A549 (cell line): ENCODE data around the gene TFAP2E. TPM values are rescaled to one million over a fixed set of nuclear protein-coding genes. Genes with fewer than 3 reads are reported as not detected.

Experiments
- ATAC-seq, 2 experiments: fragments of 200-7000 bp in 1 of 2; fragments of >200 bp in 1 of 2; cut with Nextera tagmentation in 1 of 2; cut with Tn5 transposase in 1 of 2; 3 replicates each; pipeline versions ENCODE4 v1.8.0 to v1.9.1; 2018 to 2020; ENCODE audit warnings: mild to moderate bottlenecking in 1 of 2, moderate library complexity in 1 of 2
- CTCF ChIA-PET: fragments of 300-600 bp; sonication (Branson Sonifier 250); formaldehyde crosslinking; extraction: SDS; loops from one replicate; lab custom pipeline; 2021; ENCODE audit warnings: antibody characterized with exemption, inconsistent platforms; lab: Yijun Ruan, JAX
- POLR2A ChIA-PET: fragments of 350-600 bp; formaldehyde crosslinking; extraction: SDS; loops from one replicate; lab custom pipeline; 2021; ENCODE audit warnings: antibody characterized with exemption, inconsistent platforms; lab: Yijun Ruan, JAX
- DNase-seq, 2 experiments: peaks; one replicate each; pipeline versions ENCODE4 v3.0.0 to v3.0.0-alpha.2; 2011 to 2016; ENCODE audit warnings: low read depth in 1 of 2, low spot score in 1 of 2
- FAIRE-seq: peaks from 2 replicates; lab custom pipeline; 2011; peaks lifted over from hg19 to GRCh38; lab: Jason Lieb, UNC
- H3K27ac ChIP-seq, 2 experiments: fragments of >200 bp; sonication (Bioruptor Twin); formaldehyde crosslinking; 3 replicates each; pipeline ENCODE4 v1.5.1; 2016 to 2017
- H3K4me1 ChIP-seq: fragments of >200 bp; sonication (Bioruptor Twin); formaldehyde crosslinking; 3 replicates; pipeline ENCODE4 v1.6.1; 2016
- H3K4me2 ChIP-seq: fragments of >200 bp; sonication (Bioruptor Twin); formaldehyde crosslinking; 3 replicates; pipeline ENCODE4 v1.6.1; 2016
- H3K4me3 ChIP-seq: fragments of >200 bp; sonication (Bioruptor Twin); formaldehyde crosslinking; 3 replicates; pipeline ENCODE4 v1.5.1; 2016
- H3K9me3 ChIP-seq: fragments of >200 bp; sonication (Bioruptor Twin); formaldehyde crosslinking; 3 replicates; pipeline ENCODE4 v1.6.1; 2016
- ATOH8 ChIP-seq: fragments of 250-450 bp; sonication (Bioruptor Pico); IDR thresholded peaks from 2 replicates; pipeline ENCODE4 v1.5.0; 2020; ENCODE audit warnings: low read depth, mild to moderate bottlenecking, moderate library complexity
- CHD2 ChIP-seq: fragments of 150-350 bp; IDR thresholded peaks from 2 replicates; pipeline ENCODE4 v1.6.1; 2014; ENCODE audit warnings: low read length; ENCODE audit not compliant: partially characterized antibody
- CHD4 ChIP-seq: fragments of 200-600 bp; sonication (generic); IDR thresholded peaks from 2 replicates; pipeline ENCODE4 v1.6.1; 2016; ENCODE audit warnings: antibody characterized with exemption, mild to moderate bottlenecking, borderline replicate concordance
- ESRRA ChIP-seq: fragments of 150-350 bp; IDR thresholded peaks from 2 replicates; pipeline ENCODE4 v1.6.1; 2014; ENCODE audit warnings: mild to moderate bottlenecking, low read length, borderline replicate concordance
- GATA3 ChIP-seq: IDR thresholded peaks from 2 replicates; pipeline ENCODE4 v1.6.1; 2012; ENCODE audit warnings: borderline replicate concordance
- HMGXB4 ChIP-seq: fragments of 250-450 bp; sonication (Bioruptor Pico); IDR thresholded peaks from 2 replicates; pipeline ENCODE4 v1.5.0; 2021; ENCODE audit warnings: mild to moderate bottlenecking, moderate library complexity, borderline replicate concordance
- HOXA7 ChIP-seq: fragments of 250-450 bp; sonication (Bioruptor Pico); IDR thresholded peaks from 2 replicates; pipeline ENCODE4 v1.5.0; 2020; ENCODE audit warnings: mild to moderate bottlenecking, moderate library complexity
- HOXB13 ChIP-seq: fragments of 250-450 bp; sonication (Bioruptor Pico); IDR thresholded peaks from 2 replicates; pipeline ENCODE4 v1.5.0; 2020; ENCODE audit warnings: low read depth, mild to moderate bottlenecking, moderate library complexity
- HOXB5 ChIP-seq: fragments of 250-450 bp; sonication (Bioruptor Pico); IDR thresholded peaks from 2 replicates; pipeline ENCODE4 v1.5.0; 2020; ENCODE audit warnings: mild to moderate bottlenecking, moderate library complexity
- KDM5A ChIP-seq: fragments of 200-600 bp; sonication (generic); IDR thresholded peaks from 2 replicates; pipeline ENCODE4 v1.6.1; 2016; ENCODE audit warnings: antibody characterized with exemption, mild to moderate bottlenecking
- NPAS2 ChIP-seq: fragments of 250-450 bp; sonication (Bioruptor Pico); IDR thresholded peaks from 2 replicates; pipeline ENCODE4 v1.8.0; 2022; ENCODE audit warnings: mild to moderate bottlenecking, moderate library complexity, borderline replicate concordance
- RAD21 ChIP-seq, 2 experiments: fragments of >200 bp in 1 of 2; sonication (Bioruptor Twin) in 1 of 2; formaldehyde crosslinking in 1 of 2; IDR thresholded peaks in 1 of 2; conservative IDR thresholded peaks in 1 of 2; 2 replicates in 1 of 2; 3 replicates in 1 of 2; pipeline ENCODE4 v1.6.1; 2012 to 2018; ENCODE audit warnings: inconsistent platforms in 1 of 2
- RARB ChIP-seq: fragments of 250-450 bp; sonication (Bioruptor Pico); IDR thresholded peaks from 2 replicates; pipeline ENCODE4 v1.8.0; 2021; ENCODE audit warnings: mild to moderate bottlenecking, moderate library complexity
- RNF2 ChIP-seq: fragments of 200-600 bp; sonication (generic); IDR thresholded peaks from 2 replicates; pipeline ENCODE4 v1.6.1; 2016; ENCODE audit warnings: low read depth, mild to moderate bottlenecking, antibody characterized with exemption, moderate library complexity, borderline replicate concordance
- ZC3H11A ChIP-seq: fragments of 450-650 bp; IDR thresholded peaks from 2 replicates; pipeline ENCODE4 v1.6.1; 2014; ENCODE audit warnings: antibody characterized with exemption, mild to moderate bottlenecking
- WGBS: methylation state at CpG from one replicate; pipeline ENCODE4 v1.1.6; 2017; ENCODE audit errors: missing lambda C conversion rate; 5-methylcytosine and 5-hydroxymethylcytosine counted together
- polyA plus RNA-seq, 4 experiments: library from polyadenylated mRNA; depleted of rRNA in 3 of 4; stranded (reverse); fragments of >200 nt; fragmentation: RNase III in 1 of 4; extraction: RNeasy Plus Mini Kit Qiagen cat#74134 plus additional on column Dnase treatment in 1 of 4; gene quantifications; 2 replicates in 3 of 4; 3 replicates in 1 of 4; pipeline ENCODE4 v1.2.3, GENCODE V29; 2011 to 2017
- TF ChIP-seq, protein P1 (sequence below): fragments of >200 bp; sonication (Bioruptor Twin); formaldehyde crosslinking; IDR thresholded peaks from 3 replicates; pipeline ENCODE4 v1.6.1; 2016
- TF ChIP-seq, protein P2 (sequence below): IDR thresholded peaks from 2 replicates; pipeline ENCODE4 v1.6.1; 2012
- TF ChIP-seq, protein P3 (sequence below): IDR thresholded peaks from 2 replicates; pipeline ENCODE4 v1.6.1; 2012; ENCODE audit warnings: low read depth, borderline replicate concordance
- TF ChIP-seq, protein P4 (sequence below): fragments of 200-600 bp; sonication (generic); IDR thresholded peaks from 2 replicates; pipeline ENCODE4 v1.6.1; 2016; ENCODE audit warnings: antibody characterized with exemption, mild to moderate bottlenecking, moderate library complexity

TFAP2E gene
- polyA plus RNA-seq, 2 of the 4 experiments (the other 2 are of a cell fraction): 0.16 to 0.31 TPM

GRCh38 chr1:35574125-35574654 is 1.1 kb downstream of the TFAP2E start:
- Histone ChIP-seq H3K27ac (no peak overlapping the region), H3K4me1 (no peaks in the 10 kb centered on the region; the same call in 2 of the 3 replicates), H3K4me3 (no peak overlapping the region), H3K4me2 (no peak overlapping the region), H3K9me3 (no peaks in the 10 kb centered on the region)
- POLR2A ChIA-PET: no interaction called here
- CTCF ChIA-PET: interaction anchor here (1.2 to 5.1 kb wide), 3 partner anchors 9 to 153 kb away, joined by 3 to 47 read pairs (median 12); no protein-coding TSS in a partner anchor
- FAIRE-seq (no peak), DNase-seq (no peak), ATAC-seq (no peak)
- WGBS: 96% methylated on average over 21 of the region's 48 CpGs
- TF ChIP-seq NPAS2: no peak
- TF ChIP-seq RAD21 (conservative IDR thresholded peaks at IDR 0.05 in 1 of 2, IDR thresholded peaks at IDR 0.05 in 1 of 2): no peak
- TF ChIP-seq HOXB5: no peak
- no peak for TF ChIP-seq CHD4
- no peak for TF ChIP-seq ATOH8 (CRISPR knock-in tag)
- no peak for TF ChIP-seq HMGXB4 (CRISPR knock-in tag)
- no peak for TF ChIP-seq RNF2
- no peak for TF ChIP-seq ZC3H11A
- TF ChIP-seq, protein P1, sequence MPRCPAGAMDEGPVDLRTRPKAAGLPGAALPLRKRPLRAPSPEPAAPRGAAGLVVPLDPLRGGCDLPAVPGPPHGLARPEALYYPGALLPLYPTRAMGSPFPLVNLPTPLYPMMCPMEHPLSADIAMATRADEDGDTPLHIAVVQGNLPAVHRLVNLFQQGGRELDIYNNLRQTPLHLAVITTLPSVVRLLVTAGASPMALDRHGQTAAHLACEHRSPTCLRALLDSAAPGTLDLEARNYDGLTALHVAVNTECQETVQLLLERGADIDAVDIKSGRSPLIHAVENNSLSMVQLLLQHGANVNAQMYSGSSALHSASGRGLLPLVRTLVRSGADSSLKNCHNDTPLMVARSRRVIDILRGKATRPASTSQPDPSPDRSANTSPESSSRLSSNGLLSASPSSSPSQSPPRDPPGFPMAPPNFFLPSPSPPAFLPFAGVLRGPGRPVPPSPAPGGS: no peak
- no peak for TF ChIP-seq CHD2
- no peak for TF ChIP-seq HOXB13 (CRISPR knock-in tag)
- TF ChIP-seq ESRRA: no peak
- TF ChIP-seq, protein P2, sequence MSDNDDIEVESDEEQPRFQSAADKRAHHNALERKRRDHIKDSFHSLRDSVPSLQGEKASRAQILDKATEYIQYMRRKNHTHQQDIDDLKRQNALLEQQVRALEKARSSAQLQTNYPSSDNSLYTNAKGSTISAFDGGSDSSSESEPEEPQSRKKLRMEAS: no peak
- no peak for TF ChIP-seq RARB (CRISPR knock-in tag)
- TF ChIP-seq, protein P3, sequence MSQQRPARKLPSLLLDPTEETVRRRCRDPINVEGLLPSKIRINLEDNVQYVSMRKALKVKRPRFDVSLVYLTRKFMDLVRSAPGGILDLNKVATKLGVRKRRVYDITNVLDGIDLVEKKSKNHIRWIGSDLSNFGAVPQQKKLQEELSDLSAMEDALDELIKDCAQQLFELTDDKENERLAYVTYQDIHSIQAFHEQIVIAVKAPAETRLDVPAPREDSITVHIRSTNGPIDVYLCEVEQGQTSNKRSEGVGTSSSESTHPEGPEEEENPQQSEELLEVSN: no peak
- TF ChIP-seq GATA3: no peak
- no peak for TF ChIP-seq HOXA7 (CRISPR knock-in tag)
- TF ChIP-seq, protein P4, sequence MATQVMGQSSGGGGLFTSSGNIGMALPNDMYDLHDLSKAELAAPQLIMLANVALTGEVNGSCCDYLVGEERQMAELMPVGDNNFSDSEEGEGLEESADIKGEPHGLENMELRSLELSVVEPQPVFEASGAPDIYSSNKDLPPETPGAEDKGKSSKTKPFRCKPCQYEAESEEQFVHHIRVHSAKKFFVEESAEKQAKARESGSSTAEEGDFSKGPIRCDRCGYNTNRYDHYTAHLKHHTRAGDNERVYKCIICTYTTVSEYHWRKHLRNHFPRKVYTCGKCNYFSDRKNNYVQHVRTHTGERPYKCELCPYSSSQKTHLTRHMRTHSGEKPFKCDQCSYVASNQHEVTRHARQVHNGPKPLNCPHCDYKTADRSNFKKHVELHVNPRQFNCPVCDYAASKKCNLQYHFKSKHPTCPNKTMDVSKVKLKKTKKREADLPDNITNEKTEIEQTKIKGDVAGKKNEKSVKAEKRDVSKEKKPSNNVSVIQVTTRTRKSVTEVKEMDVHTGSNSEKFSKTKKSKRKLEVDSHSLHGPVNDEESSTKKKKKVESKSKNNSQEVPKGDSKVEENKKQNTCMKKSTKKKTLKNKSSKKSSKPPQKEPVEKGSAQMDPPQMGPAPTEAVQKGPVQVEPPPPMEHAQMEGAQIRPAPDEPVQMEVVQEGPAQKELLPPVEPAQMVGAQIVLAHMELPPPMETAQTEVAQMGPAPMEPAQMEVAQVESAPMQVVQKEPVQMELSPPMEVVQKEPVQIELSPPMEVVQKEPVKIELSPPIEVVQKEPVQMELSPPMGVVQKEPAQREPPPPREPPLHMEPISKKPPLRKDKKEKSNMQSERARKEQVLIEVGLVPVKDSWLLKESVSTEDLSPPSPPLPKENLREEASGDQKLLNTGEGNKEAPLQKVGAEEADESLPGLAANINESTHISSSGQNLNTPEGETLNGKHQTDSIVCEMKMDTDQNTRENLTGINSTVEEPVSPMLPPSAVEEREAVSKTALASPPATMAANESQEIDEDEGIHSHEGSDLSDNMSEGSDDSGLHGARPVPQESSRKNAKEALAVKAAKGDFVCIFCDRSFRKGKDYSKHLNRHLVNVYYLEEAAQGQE: no peak
- no peak for TF ChIP-seq KDM5A
